Ascending aorta (tissue), 2 donors: ENCODE data around the gene GPC6. TPM values are rescaled to one million over a fixed set of nuclear protein-coding genes. Genes with fewer than 3 reads are reported as not detected.

Source experiments
- DNase-seq, 2 donors: peaks; one replicate each; pipeline ENCODE4 v3.0.0-alpha.2; 2019; ENCODE audit warnings: low spot score in 2 of 2
- H3K27ac ChIP-seq, 2 donors: fragments of 200-600 bp; sonication (generic); one replicate each; pipeline ENCODE4 v1.5.1; 2016 to 2017; ENCODE audit warnings: mild to moderate bottlenecking in 1 of 2
- H3K27me3 ChIP-seq: fragments of 200-600 bp; sonication (generic); one replicate; pipeline ENCODE4 v1.5.1; 2017
- H3K36me3 ChIP-seq, 2 donors: fragments of 200-600 bp; sonication (generic); one replicate each; pipeline ENCODE4 v1.5.1; 2016
- H3K4me1 ChIP-seq, 2 donors: fragments of 200-600 bp; sonication (generic); one replicate each; pipeline ENCODE4 v1.5.1; 2016 to 2017; ENCODE audit warnings: mild to moderate bottlenecking in 1 of 2
- H3K4me3 ChIP-seq, 2 donors: fragments of 200-600 bp; sonication (generic); one replicate each; pipeline ENCODE4 v1.5.1; 2016 to 2017; ENCODE audit warnings: mild to moderate bottlenecking in 1 of 2
- H3K9me3 ChIP-seq, 2 donors: fragments of 200-600 bp; sonication (generic); one replicate each; pipeline ENCODE4 v1.5.1; 2016
- intact Hi-C: fragments of 100-400 bp; cut with DNase I; formaldehyde crosslinking; loops from one replicate; pipeline ENCODE4 v1.15.1; 2023
- total RNA-seq: library from RNA; depleted of rRNA; stranded (reverse); fragments of >200 nt; gene quantifications from one replicate; pipeline ENCODE4 v1.1.0, GENCODE V29; 2016
- TF ChIP-seq, protein P1 (sequence below), 3 experiments: fragments of 200-600 bp in 2 of 3; fragments of 450-650 bp in 1 of 3; sonication (generic) in 2 of 3; IDR thresholded peaks; one replicate each; pipeline ENCODE4 v1.5.1; 2016 to 2019; ENCODE audit warnings: antibody characterized with exemption in 3 of 3, mild to moderate bottlenecking in 1 of 3, moderate library complexity in 1 of 3

GPC6 gene
- total RNA-seq, 1 donor from 2014 or later = 23.2 TPM

DNA sequence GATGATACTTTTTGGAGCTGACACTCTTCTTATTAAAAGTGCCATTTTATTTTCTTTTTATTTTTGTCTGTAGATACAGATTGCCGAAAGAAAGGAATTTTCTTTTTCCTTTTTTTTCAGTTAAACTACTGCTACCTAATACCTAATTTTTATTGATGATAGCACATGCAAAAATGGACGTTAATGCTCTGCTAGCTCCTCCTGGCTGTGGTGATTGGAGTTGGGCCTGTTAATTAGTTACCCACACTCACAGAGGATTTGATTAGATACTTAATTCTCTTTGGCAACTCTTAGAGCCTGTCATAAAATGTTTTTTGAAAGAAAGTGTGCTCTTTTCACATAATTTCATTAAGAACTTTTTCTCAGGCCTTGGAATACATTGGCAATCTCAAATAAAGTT, 886.1 kb downstream of the GPC6 start:
- DNase-seq = no peak
- no peak overlapping the region for H3K27ac ChIP-seq
- H3K27me3 ChIP-seq = no peaks in the 10 kb centered on the region

DNA sequence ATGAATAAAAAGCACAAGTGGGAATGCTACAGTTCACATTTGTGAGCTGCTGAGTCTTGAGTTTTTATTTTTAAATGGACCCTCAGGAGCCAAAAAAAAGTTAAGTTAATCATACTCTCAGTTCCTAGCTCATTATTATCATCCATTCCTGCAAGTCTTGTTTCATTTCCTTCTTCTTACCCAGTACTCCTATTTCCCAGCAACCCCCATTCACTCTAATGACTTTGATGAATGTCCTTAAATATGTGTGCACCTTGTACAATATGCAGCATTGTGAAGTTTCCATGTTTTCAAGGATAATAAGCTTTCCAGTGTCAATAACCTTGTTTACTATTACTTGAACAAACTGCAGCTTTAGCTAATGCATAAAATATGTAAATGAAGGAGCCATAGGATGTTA, 886.6 kb downstream of the GPC6 start:
- H3K9me3 ChIP-seq = no peaks in the 10 kb centered on the region
- DNase-seq = no peak
- H3K4me1 ChIP-seq = no peaks in the 10 kb centered on the region
- intact Hi-C loops = no loop called here
- no peak overlapping the region for H3K27ac ChIP-seq
- no peaks in the 10 kb centered on the region for H3K36me3 ChIP-seq
- TF ChIP-seq, protein P1, sequence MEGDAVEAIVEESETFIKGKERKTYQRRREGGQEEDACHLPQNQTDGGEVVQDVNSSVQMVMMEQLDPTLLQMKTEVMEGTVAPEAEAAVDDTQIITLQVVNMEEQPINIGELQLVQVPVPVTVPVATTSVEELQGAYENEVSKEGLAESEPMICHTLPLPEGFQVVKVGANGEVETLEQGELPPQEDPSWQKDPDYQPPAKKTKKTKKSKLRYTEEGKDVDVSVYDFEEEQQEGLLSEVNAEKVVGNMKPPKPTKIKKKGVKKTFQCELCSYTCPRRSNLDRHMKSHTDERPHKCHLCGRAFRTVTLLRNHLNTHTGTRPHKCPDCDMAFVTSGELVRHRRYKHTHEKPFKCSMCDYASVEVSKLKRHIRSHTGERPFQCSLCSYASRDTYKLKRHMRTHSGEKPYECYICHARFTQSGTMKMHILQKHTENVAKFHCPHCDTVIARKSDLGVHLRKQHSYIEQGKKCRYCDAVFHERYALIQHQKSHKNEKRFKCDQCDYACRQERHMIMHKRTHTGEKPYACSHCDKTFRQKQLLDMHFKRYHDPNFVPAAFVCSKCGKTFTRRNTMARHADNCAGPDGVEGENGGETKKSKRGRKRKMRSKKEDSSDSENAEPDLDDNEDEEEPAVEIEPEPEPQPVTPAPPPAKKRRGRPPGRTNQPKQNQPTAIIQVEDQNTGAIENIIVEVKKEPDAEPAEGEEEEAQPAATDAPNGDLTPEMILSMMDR (IDR thresholded peaks at IDR 0.05) = no peak
- no peaks in the 10 kb centered on the region for H3K27me3 ChIP-seq
- no peak overlapping the region for H3K4me3 ChIP-seq

More for the DNA sequence above, 886.1 kb downstream of the GPC6 start:
- H3K4me1 ChIP-seq = no peaks in the 10 kb centered on the region
- H3K9me3 ChIP-seq = no peaks in the 10 kb centered on the region
- TF ChIP-seq, protein P1 (IDR thresholded peaks at IDR 0.05) = no peak
- intact Hi-C loops = no loop called here
- H3K36me3 ChIP-seq = no peaks in the 10 kb centered on the region
- H3K4me3 ChIP-seq = no peak overlapping the region

DNA sequence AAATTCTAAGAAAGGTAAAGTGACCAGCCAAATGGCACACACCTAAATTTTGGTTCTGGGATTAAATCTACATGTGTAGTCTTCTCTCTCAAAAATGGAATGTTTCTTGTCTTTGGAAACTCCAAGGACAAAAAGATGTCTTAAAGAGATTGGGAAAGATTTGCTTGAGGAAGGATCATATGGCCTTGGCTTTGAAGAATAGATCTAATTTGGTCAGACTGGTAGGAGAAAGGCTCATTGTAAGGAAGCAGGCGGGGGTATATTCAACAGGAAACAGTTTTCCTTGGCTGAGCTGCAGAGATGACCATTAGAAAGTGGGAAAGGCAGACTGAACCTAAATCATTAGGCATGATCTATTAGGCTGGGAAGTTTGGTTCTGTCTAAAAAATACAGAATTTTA, 887.6 kb downstream of the GPC6 start:
- intact Hi-C loops = no loop called here
- no peaks in the 10 kb centered on the region for H3K4me1 ChIP-seq
- H3K36me3 ChIP-seq = no peaks in the 10 kb centered on the region
- no peak overlapping the region for H3K27ac ChIP-seq
- DNase-seq = no peak
- no peaks in the 10 kb centered on the region for H3K27me3 ChIP-seq
- H3K9me3 ChIP-seq = no peaks in the 10 kb centered on the region
- H3K4me3 ChIP-seq = no peak overlapping the region
- TF ChIP-seq, protein P1 (IDR thresholded peaks at IDR 0.05) = no peak

DNA sequence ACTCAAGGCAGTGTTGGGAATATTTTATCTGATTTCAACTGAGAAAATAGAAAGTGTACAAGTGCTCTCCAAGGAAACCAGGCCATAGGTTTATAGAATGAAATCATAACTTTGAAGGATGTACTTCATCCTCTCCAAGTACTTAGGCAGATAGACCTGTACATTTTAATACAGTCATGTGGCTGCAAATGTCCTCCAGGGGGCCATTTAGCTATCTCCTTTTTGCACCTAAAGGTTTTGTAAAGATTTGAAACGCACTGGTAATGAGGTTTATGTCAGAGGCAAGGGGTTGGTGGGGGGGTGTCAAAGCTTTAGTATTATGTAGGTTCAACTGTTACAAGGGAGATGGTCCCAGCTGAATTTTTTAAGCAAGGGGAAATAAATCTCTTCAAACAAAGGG, 888.4 kb downstream of the GPC6 start:
- Histone ChIP-seq H3K36me3 (no peaks in the 10 kb centered on the region), H3K27ac (no peak overlapping the region), H3K9me3 (no peaks in the 10 kb centered on the region), H3K4me1 (no peaks in the 10 kb centered on the region), H3K4me3 (no peak overlapping the region), H3K27me3 (no peaks in the 10 kb centered on the region)
- TF ChIP-seq, protein P1 (IDR thresholded peaks at IDR 0.05) = no peak
- no peak for DNase-seq
- intact Hi-C loops = no loop called here

DNA sequence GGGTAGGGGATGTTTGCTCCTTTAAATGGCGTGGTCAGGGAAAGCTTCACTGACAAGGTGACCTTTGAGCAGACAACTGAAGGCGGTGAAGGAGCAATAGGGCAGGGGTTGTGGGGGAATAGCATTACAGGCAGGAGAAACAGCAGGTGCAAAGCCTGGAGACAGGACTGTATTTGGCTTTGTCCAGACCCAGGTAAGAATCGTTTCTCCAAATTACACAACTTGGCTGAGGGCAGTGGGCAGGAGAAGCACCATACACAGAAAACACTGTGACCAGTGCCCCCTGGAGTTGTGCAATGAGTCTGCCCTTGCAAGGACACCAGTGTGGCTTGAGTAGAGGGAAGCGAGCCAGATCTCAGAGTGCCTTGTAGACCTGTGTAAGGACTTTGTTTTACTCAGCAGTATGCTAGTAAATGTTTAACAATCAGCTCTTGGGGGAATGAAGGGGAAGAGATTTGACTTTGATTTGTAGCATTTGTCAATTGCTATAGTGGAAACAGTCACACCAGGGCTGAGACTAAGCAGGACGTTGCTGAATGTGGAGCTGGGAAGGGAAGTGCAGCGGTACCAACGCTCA, 892.8 kb downstream of the GPC6 start:
- TF ChIP-seq, protein P1 (IDR thresholded peaks at IDR 0.05) = no peak
- intact Hi-C loops = no loop called here

DNA sequence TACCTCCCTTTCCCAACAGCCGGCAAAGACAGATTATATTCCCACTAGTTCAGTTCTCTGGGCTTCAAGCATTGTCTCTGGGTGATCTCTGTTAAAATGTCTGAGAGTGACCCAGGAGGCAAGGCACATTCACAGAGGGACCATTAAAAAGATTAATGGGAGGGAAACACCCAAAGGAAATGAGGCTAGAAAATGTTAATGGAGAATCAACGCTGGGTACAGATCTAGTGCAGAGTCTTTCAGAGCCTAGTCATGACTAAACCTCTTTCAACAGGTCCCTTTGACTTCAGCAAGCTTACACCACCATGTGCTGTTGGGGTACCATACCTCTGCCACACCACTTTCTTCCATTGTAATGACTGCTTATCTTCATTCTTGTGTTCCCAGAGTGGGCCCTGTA, 894.3 kb downstream of the GPC6 start:
- Histone ChIP-seq H3K27ac (no peak overlapping the region), H3K4me1 (no peaks in the 10 kb centered on the region), H3K27me3 (no peaks in the 10 kb centered on the region), H3K4me3 (no peak overlapping the region), H3K36me3 (no peaks in the 10 kb centered on the region), H3K9me3 (no peaks in the 10 kb centered on the region)
- intact Hi-C loops = no loop called here
- TF ChIP-seq, protein P1 (IDR thresholded peaks at IDR 0.05) = no peak
- no peak for DNase-seq

More for the DNA sequence above, 892.8 kb downstream of the GPC6 start:
- Histone ChIP-seq H3K27me3 (no peaks in the 10 kb centered on the region), H3K4me3 (no peak overlapping the region), H3K36me3 (no peaks in the 10 kb centered on the region), H3K27ac (no peak overlapping the region), H3K4me1 (no peaks in the 10 kb centered on the region), H3K9me3 (no peaks in the 10 kb centered on the region)
- no peak for DNase-seq
